IMR-90 (cell line): ENCODE data around the gene DNAJC6. TPM values are rescaled to one million over a fixed set of nuclear protein-coding genes. Genes with fewer than 3 reads are reported as not detected.

Experiments
- ATAC-seq: fragments of 200-7000 bp; cut with Tn5 transposase; 2 replicates; pipeline ENCODE4 v1.9.1; 2020; ENCODE audit warnings: low read depth, mild to moderate bottlenecking, moderate library complexity
- BruUV-seq: library from RNA; stranded (reverse); fragments of 400-500 nt; replicated peaks from 2 replicates; lab custom pipeline; 2021; lab: Mats Ljungman, UMichigan
- CTCF ChIA-PET: fragments of 300-600 bp; formaldehyde crosslinking; extraction: SDS; loops from one replicate; lab custom pipeline; 2021; ENCODE audit warnings: antibody characterized with exemption; lab: Yijun Ruan, JAX
- POLR2A ChIA-PET: fragments of 300-600 bp; sonication (Branson Sonifier 250); formaldehyde crosslinking; loops from one replicate; lab custom pipeline; 2022; ENCODE audit warnings: antibody characterized with exemption; ENCODE audit not compliant: unreplicated experiment; lab: Charles Lee
- DNase-seq: peaks from one replicate; pipeline ENCODE4 v3.0.0; 2013
- H2AFZ ChIP-seq: replicated peaks from 2 replicates; pipeline ENCODE3; 2013; ENCODE audit warnings: low read length, mild to moderate bottlenecking; ENCODE audit not compliant: poor library complexity
- H2AK5ac ChIP-seq: 2 replicates; pipeline ENCODE4 v1.6.1; 2013; ENCODE audit warnings: low read depth, low read length, inconsistent platforms
- H2AK9ac ChIP-seq: replicated peaks from 2 replicates; pipeline ENCODE3; 2013; ENCODE audit warnings: mild to moderate bottlenecking, low read depth, low read length, moderate library complexity; ENCODE audit not compliant: poor library complexity
- H2BK120ac ChIP-seq: 2 replicates; pipeline ENCODE4 v1.6.1; 2013; ENCODE audit warnings: low read depth, low read length, inconsistent platforms
- H2BK15ac ChIP-seq: 3 replicates; pipeline ENCODE4 v1.6.1; 2013; ENCODE audit warnings: low read depth, low read length, inconsistent platforms
- H2BK20ac ChIP-seq: 2 replicates; pipeline ENCODE4 v1.6.1; 2013; ENCODE audit warnings: low read depth, mild to moderate bottlenecking, inconsistent platforms, low read length, moderate library complexity
- H2BK5ac ChIP-seq: 2 replicates; pipeline ENCODE4 v1.6.1; 2013; ENCODE audit warnings: mild to moderate bottlenecking, low read depth, low read length, inconsistent platforms; ENCODE audit not compliant: poor library complexity, severe bottlenecking
- H3K14ac ChIP-seq: replicated peaks from 2 replicates; pipeline ENCODE4 v1.6.1; 2013; ENCODE audit warnings: low read depth, low read length, inconsistent platforms
- H3K18ac ChIP-seq: 2 replicates; pipeline ENCODE4 v1.6.1; 2013; ENCODE audit warnings: low read depth, low read length, control low read depth
- H3K23ac ChIP-seq: 2 replicates; pipeline ENCODE4 v1.6.1; 2013; ENCODE audit warnings: low read depth, low read length, inconsistent platforms
- H3K27ac ChIP-seq: 2 replicates; pipeline ENCODE4 v1.5.1; 2013; ENCODE audit warnings: mild to moderate bottlenecking, control low read depth, low read length; ENCODE audit not compliant: insufficient read depth
- H3K27me3 ChIP-seq: 2 replicates; pipeline ENCODE4 v1.6.1; 2013; ENCODE audit warnings: low read length; ENCODE audit not compliant: control insufficient read depth, insufficient read depth
- H3K36me3 ChIP-seq: 2 replicates; pipeline ENCODE4 v1.6.1; 2013; ENCODE audit warnings: low read length, mixed read lengths; ENCODE audit not compliant: control insufficient read depth, insufficient read depth
- H3K4ac ChIP-seq: 2 replicates; pipeline ENCODE4 v1.6.1; 2013; ENCODE audit warnings: low read depth, low read length, inconsistent platforms
- H3K4me1 ChIP-seq: 2 replicates; pipeline ENCODE4 v1.6.1; 2013; ENCODE audit warnings: low read length, mixed read lengths; ENCODE audit not compliant: control insufficient read depth, insufficient read depth
- H3K4me2 ChIP-seq: 2 replicates; pipeline ENCODE4 v1.6.1; 2013; ENCODE audit warnings: low read depth, mild to moderate bottlenecking, control low read depth, low read length, moderate library complexity
- H3K4me3 ChIP-seq: 2 replicates; pipeline ENCODE4 v1.5.1; 2013; ENCODE audit warnings: low read depth, mild to moderate bottlenecking, control low read depth, low read length, moderate library complexity; ENCODE audit not compliant: insufficient read depth
- H3K56ac ChIP-seq: 2 replicates; pipeline ENCODE4 v1.6.1; 2013; ENCODE audit warnings: low read length, inconsistent platforms; ENCODE audit not compliant: insufficient read depth; ENCODE audit errors: extremely low read depth
- H3K79me1 ChIP-seq, 2 experiments: 2 replicates each; pipeline ENCODE4 v1.6.1; 2013; ENCODE audit warnings: low read length in 2 of 2, inconsistent platforms in 1 of 2, low read depth in 1 of 2
- H3K9ac ChIP-seq: 2 replicates; pipeline ENCODE4 v1.6.1; 2013; ENCODE audit warnings: low read depth, low read length, control low read depth
- H3K9me1 ChIP-seq: 2 replicates; pipeline ENCODE4 v1.6.1; 2013; ENCODE audit warnings: low read length, inconsistent platforms; ENCODE audit not compliant: insufficient read depth
- H3K9me3 ChIP-seq: 2 replicates; pipeline ENCODE4 v1.6.1; 2013; ENCODE audit warnings: low read length; ENCODE audit not compliant: control insufficient read depth, insufficient read depth
- H4K20me1 ChIP-seq: 2 replicates; pipeline ENCODE4 v1.6.1; 2013; ENCODE audit warnings: low read length, inconsistent platforms; ENCODE audit not compliant: insufficient read depth
- H4K5ac ChIP-seq: 2 replicates; pipeline ENCODE4 v1.6.1; 2013; ENCODE audit warnings: mild to moderate bottlenecking, low read depth, low read length, control low read depth
- H4K8ac ChIP-seq, 2 experiments: 2 replicates each; pipeline ENCODE4 v1.6.1; 2013; ENCODE audit warnings: low read depth in 2 of 2, low read length in 2 of 2, control low read depth in 1 of 2, inconsistent platforms in 1 of 2
- H4K91ac ChIP-seq: 2 replicates; pipeline ENCODE4 v1.6.1; 2013; ENCODE audit warnings: low read depth, low read length, inconsistent platforms; ENCODE audit not compliant: insufficient read depth
- CTCF ChIP-seq: conservative IDR thresholded peaks from 2 replicates; pipeline ENCODE4 v1.5.1; 2012; ENCODE audit warnings: mild to moderate bottlenecking, low read depth, low read length, improper control_type of control experiment
- WGBS, 2 experiments: methylation state at CpG; one replicate each; pipeline versions ENCODE4 v1.1.5 to v1.1.7; 2013; ENCODE audit warnings: missing lambda C conversion rate in 2 of 2; ENCODE audit not compliant: insufficient read length in 1 of 2; ENCODE audit errors: extremely low coverage in 2 of 2; 5-methylcytosine and 5-hydroxymethylcytosine counted together
- dilution Hi-C: fragments of 300-500 bp; cut with HindIII; formaldehyde crosslinking; loops from one replicate; pipeline ENCODE4 v1.14.3; 2018; ENCODE audit warnings: low sequenced_read_pairs; ENCODE audit not compliant: unreplicated experiment
- in situ Hi-C: fragments of 300-500 bp; cut with MboI; formaldehyde crosslinking; loops from 3 replicates; pipeline ENCODE4 v1.14.3; 2019; ENCODE audit warnings: low sequenced_read_pairs, inconsistent platforms, mixed read lengths
- intact Hi-C: fragments of 100-400 bp; cut with micrococcal nuclease; formaldehyde crosslinking; loops from 2 replicates; pipeline ENCODE4 v1.10.0; 2022
- polyA plus RNA-seq, 3 experiments: library from polyadenylated mRNA; depleted of rRNA; stranded (reverse); fragments of >200 nt; gene quantifications; 2 replicates each; pipeline ENCODE4 v1.2.3, GENCODE V29; 2012; ENCODE audit warnings: low replicate concordance in 1 of 3
- total RNA-seq: library from RNA; depleted of rRNA; stranded (reverse); fragments of >200 nt; gene quantifications from 2 replicates; pipeline ENCODE4 v1.2.3, GENCODE V29; 2012

The DNAJC6 gene
- total and polyA plus RNA-seq, 2 of the 4 experiments (the other 2 are of a cell fraction), result 0.05 to 0.18 TPM

DNA sequence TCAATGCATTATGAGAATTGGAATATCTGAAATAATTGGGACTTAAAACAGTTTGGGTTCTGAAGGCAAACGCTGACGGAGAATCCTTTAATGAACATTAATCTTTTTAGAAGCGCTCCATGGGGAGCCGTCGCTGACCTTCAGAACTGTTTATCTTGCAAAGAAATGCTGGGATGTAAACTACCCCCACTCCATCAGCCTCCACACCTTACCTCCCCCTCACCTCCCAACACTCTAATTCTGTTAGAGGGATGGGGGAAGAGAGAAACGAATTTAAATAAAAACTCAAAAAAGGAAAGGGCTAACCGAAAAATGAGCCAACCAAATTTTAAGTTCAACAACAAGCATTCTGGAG, 44.1 kb upstream of the DNAJC6 start:
- no peak for TF ChIP-seq CTCF
- no peaks in the 10 kb centered on the region for H3K4me1 ChIP-seq
- H3K4ac ChIP-seq, result no peak overlapping the region
- H3K14ac ChIP-seq, result no peak overlapping the region
- H2BK5ac ChIP-seq, result no peak overlapping the region
- no peak overlapping the region for H4K91ac ChIP-seq
- no CpG with 5 or more reads among the region's 7 CpGs for WGBS, 2 experiments
- no peak overlapping the region for H2AK9ac ChIP-seq
- no peak overlapping the region for H3K56ac ChIP-seq
- no peak overlapping the region for H3K23ac ChIP-seq
- no peak overlapping the region for H2BK120ac ChIP-seq
- H3K9me1 ChIP-seq, result no peaks in the 10 kb centered on the region
- H3K4me3 ChIP-seq, result no peak overlapping the region
- H2AK5ac ChIP-seq, result no peak overlapping the region
- ATAC-seq (no peak), DNase-seq (no peak)
- no peak overlapping the region for H4K8ac ChIP-seq
- H3K79me1 ChIP-seq, result no peaks in the 10 kb centered on the region
- no peak overlapping the region for H3K9ac ChIP-seq
- dilution Hi-C loops, result no loop called here
- peaks cover 22% of the 10 kb centered on the region for H3K27me3 ChIP-seq
- in situ Hi-C loops, result no loop called here
- ChIA-PET CTCF (no interaction called here), POLR2A (no interaction called here)
- H4K5ac ChIP-seq, result no peak overlapping the region
- H2BK20ac ChIP-seq, result no peak overlapping the region
- no peaks in the 10 kb centered on the region for H3K9me3 ChIP-seq
- H4K20me1 ChIP-seq, result no peaks in the 10 kb centered on the region
- no peak overlapping the region for H3K27ac ChIP-seq
- H2BK15ac ChIP-seq, result no peak overlapping the region
- no TSS peak for BruUV-seq
- no peaks in the 10 kb centered on the region for H3K36me3 ChIP-seq
- peak overlapping the region; percentile 78 for H2AFZ ChIP-seq
- intact Hi-C loops, result no loop called here
- H3K18ac ChIP-seq, result no peak overlapping the region
- peak overlapping the region; percentile 36 for H3K4me2 ChIP-seq
